Stimulated activated CD8-positive, alpha-beta memory T cell treated with anti-CD3 and anti-CD28 coated beads, Interleukin-4, amount 100 ng/mL, for 1 hour (primary cell): ENCODE results near the gene SLCO4A1.
A peak's percentile ranks its signal among the peaks of the same experiment; 100 is the strongest.

Experiments
- DNase-seq, 2 donors: peaks; one replicate each; pipeline ENCODE4 v3.0.0-alpha.2; 2020; ENCODE audit warnings: low read depth in 2 of 2, low spot score in 1 of 2

The SLCO4A1 gene

GRCh38 chr20:62699296-62699695 is 57.0 kb downstream of the SLCO4A1 start:
- DNase-seq: no peak

- DNase-seq: no peak
Observed at GRCh38 chr20:62699741-62700140, 57.4 kb downstream of the SLCO4A1 start.

GRCh38 chr20:62700261-62700930 is 58.1 kb downstream of the SLCO4A1 start:
- no peak for DNase-seq

GRCh38 chr20:62701161-62702012 is 59.1 kb downstream of the SLCO4A1 start:
- no peak for DNase-seq

- DNase-seq: no peak
Observed at GRCh38 chr20:62702013-62702300, 59.7 kb downstream of the SLCO4A1 start.

GRCh38 chr20:62702895-62703852 is 60.9 kb downstream of the SLCO4A1 start:
- no peak for DNase-seq

- DNase-seq: no peak
Observed at GRCh38 chr20:62703853-62704228, 61.5 kb downstream of the SLCO4A1 start.

GRCh38 chr20:62704341-62704948 is 62.1 kb downstream of the SLCO4A1 start:
- no peak for DNase-seq

GRCh38 chr20:62705627-62706026 is 63.3 kb downstream of the SLCO4A1 start:
- no peak for DNase-seq

GRCh38 chr20:62706344-62706743 is 64.0 kb downstream of the SLCO4A1 start:
- DNase-seq: no peak

GRCh38 chr20:62706857-62707256 is 64.6 kb downstream of the SLCO4A1 start:
- DNase-seq: no peak

GRCh38 chr20:62707276-62707920 is 65.1 kb downstream of the SLCO4A1 start:
- DNase-seq: no peak

- no peak for DNase-seq
Observed at GRCh38 chr20:62707921-62708521, 65.7 kb downstream of the SLCO4A1 start.

- DNase-seq: no peak
Observed at GRCh38 chr20:62708591-62709536, 66.6 kb downstream of the SLCO4A1 start, which contains the start of gene NTSR1. Gene NTSR1 (plus strand): TSS chr20:62708836. CDS start chr20:62709208, 372 bp downstream.

GRCh38 chr20:62709537-62709905 is 67.2 kb downstream of the SLCO4A1 start:
- no peak for DNase-seq

GRCh38 chr20:62710221-62710885 is 68.0 kb downstream of the SLCO4A1 start:
- DNase-seq: no peak

- DNase-seq: peak in 1 of 2 donors; percentile 17
Observed at GRCh38 chr20:62710886-62711702, 68.8 kb downstream of the SLCO4A1 start.

- DNase-seq: no peak
Observed at GRCh38 chr20:62711703-62712101, 69.4 kb downstream of the SLCO4A1 start.
